Heart left ventricle (tissue), 16 donors: Measurements from ENCODE around the gene DYNC1H1. TPM values are rescaled to one million over a fixed set of nuclear protein-coding genes. Genes with fewer than 3 reads are reported as not detected.

Source experiments
- ATAC-seq, 4 donors: fragments of 200-7000 bp; cut with Tn5 transposase; one replicate each; pipeline ENCODE4 v1.9.1; 2020 to 2022; ENCODE audit warnings: moderate library complexity in 4 of 4, mild to moderate bottlenecking in 3 of 4, moderate number of reproducible peaks in 1 of 4
- DNase-seq, 5 donors: peaks; one replicate each; pipeline ENCODE4 v3.0.0-alpha.2; 2020
- H3K27ac ChIP-seq, 12 donors: fragments of 200-600 bp; sonication (generic) in 4 of 12; one replicate each; pipeline versions ENCODE4 v1.5.0 to v1.8.0; 2016 to 2022; ENCODE audit warnings: mild to moderate bottlenecking in 2 of 12
- H3K27me3 ChIP-seq, 9 donors: fragments of 200-600 bp; sonication (generic) in 2 of 9; one replicate each; pipeline versions ENCODE4 v1.5.1 to v1.8.0; 2016 to 2022; ENCODE audit warnings: mild to moderate bottlenecking in 3 of 9
- H3K36me3 ChIP-seq, 9 donors: fragments of 200-600 bp; sonication (generic) in 2 of 9; one replicate each; pipeline versions ENCODE4 v1.5.0 to v1.8.0; 2018 to 2022; ENCODE audit warnings: mild to moderate bottlenecking in 2 of 9
- H3K4me1 ChIP-seq, 12 donors: fragments of 200-600 bp; sonication (generic) in 4 of 12; one replicate each; pipeline versions ENCODE4 v1.5.0 to v1.8.0; 2016 to 2022; ENCODE audit warnings: mild to moderate bottlenecking in 3 of 12
- H3K4me3 ChIP-seq, 12 donors: fragments of 200-600 bp; sonication (generic) in 4 of 12; one replicate each; pipeline versions ENCODE4 v1.5.0 to v1.8.0; 2017 to 2022; ENCODE audit warnings: mild to moderate bottlenecking in 9 of 12, moderate library complexity in 4 of 12
- H3K9me3 ChIP-seq, 12 donors: fragments of 200-600 bp; sonication (generic) in 4 of 12; one replicate each; pipeline versions ENCODE4 v1.5.0 to v1.8.0; 2016 to 2022; ENCODE audit warnings: mild to moderate bottlenecking in 1 of 12
- CTCF ChIP-seq, 12 donors: fragments of 200-600 bp; sonication (generic) in 4 of 12; IDR thresholded peaks; one replicate each; pipeline versions ENCODE4 v1.5.0 to v1.8.0; 2018 to 2022; ENCODE audit warnings: antibody characterized with exemption in 12 of 12, mild to moderate bottlenecking in 5 of 12
- POLR2A ChIP-seq, 2 donors: fragments of 450-650 bp; IDR thresholded peaks; one replicate each; pipeline ENCODE4 v1.6.1; 2017; ENCODE audit warnings: antibody characterized with exemption in 2 of 2, mild to moderate bottlenecking in 2 of 2, moderate library complexity in 2 of 2
- WGBS, 4 donors: extraction: QIAGEN DNeasy Blood & Tissue Kit in 2 of 4; methylation state at CpG; one replicate each; pipeline versions ENCODE4 v1.1.5 to v1.1.7; 2013 to 2018; 5-methylcytosine and 5-hydroxymethylcytosine counted together
- intact Hi-C, 10 donors: fragments of 100-400 bp; cut with DNase I; formaldehyde crosslinking; loops; one replicate each; pipeline versions ENCODE4 v1.11.1 to v1.14.2; 2022
- polyA plus RNA-seq, 2 donors: library from polyadenylated mRNA; stranded (reverse); fragments of 200-250 nt; gene quantifications; one replicate each; pipeline ENCODE4 v1.2.3, GENCODE V29; 2013
- total RNA-seq, 9 donors: library from RNA; depleted of rRNA in 2 of 9; stranded (reverse); fragments of >200 nt in 2 of 9; fragmentation: NEBNext Ultra II Directional in 3 of 9; extraction: Animal tissue kit (Norgen Biotek cat#: 25700) in 3 of 9; gene quantifications; one replicate each; pipeline versions ENCODE4 v1.1.0 to v1.2.4, GENCODE V29; 2016 to 2023
- donor health status: ischemic (EF 13 %, LVEDD 7.1; RV severe dilation, severe dysfunction).
- donor health status: healthy with polysubstance abuse.
- donor health status: DM: no; HTN: yes; CAD: no.
- donor health status: DM: no; HTN: no; CAD: no.
- donor health status: ischemic (EF 25% LVEDD 6.9; RV normal size, moderate dysfunction).
- donor health status: ischemic (EF 25% LVEDD 5.7; RV mildly dilated, moderate dysfunction).
- donor health status: healthy.
- donor health status: DM: yes; HTN: yes; CAD: no.
- donor health status: ischemic (EF 35%, LVEDD 5.7; RV mildly dilated, moderate dysfunction).
- donor health status: nonischemic (EF 11% LVEDD 7.7; RV severe dilation, severe dysfunction).
- donor health status: DM: yes; HTN: yes; CAD: no.
- donor health status: PGD.
- donor health status: ischemic (EF 29% LVEDD 5.4; RV normal size, mild dysfunction).
- donor health status: nonischemic (EF 23%, LVEDD 6.1; RV moderate dilation, normal function).

DYNC1H1 gene
- total and polyA plus RNA-seq, 11 donors: 164 to 942 (median 553) TPM

- 93 to 95% (median 94%) methylated on average over 12 of the region's 12 CpGs for WGBS, 4 donors
- intact Hi-C loops: loop anchor here in 1 of 10 donors (5.0 kb wide), 1 partner anchor 36 kb away; no protein-coding TSS in a partner anchor
- H3K27ac ChIP-seq: no peak overlapping the region
- peaks cover 11 to 100% (median 100%) of the 10 kb centered on the region in 9 donors for H3K36me3 ChIP-seq
- H3K4me3 ChIP-seq: no peak overlapping the region
- no peaks in the 10 kb centered on the region for H3K27me3 ChIP-seq
- DNase-seq (no peak), ATAC-seq (no peak)
- no peaks in the 10 kb centered on the region for H3K4me1 ChIP-seq
- H3K9me3 ChIP-seq: no peaks in the 10 kb centered on the region
- TF ChIP-seq POLR2A (IDR thresholded peaks at IDR 0.05): no peak
- no peak for TF ChIP-seq CTCF (IDR thresholded peaks at IDR 0.05)
Measured at GRCh38 chr14:102000902-102001301, 36.5 kb downstream of the DYNC1H1 start.

GRCh38 chr14:102005336-102005735 is 41.0 kb downstream of the DYNC1H1 start:
- DNase-seq: no peak
- Histone ChIP-seq H3K27me3 (no peaks in the 10 kb centered on the region), H3K4me3 (no peak overlapping the region), H3K4me1 (no peaks in the 10 kb centered on the region), H3K27ac (no peak overlapping the region), H3K36me3 (peaks cover 11 to 100% (median 100%) of the 10 kb centered on the region in 9 donors), H3K9me3 (no peaks in the 10 kb centered on the region)
- WGBS, 4 donors: 63 to 73% (median 67%) methylated on average over 9 of the region's 9 CpGs
- TF ChIP-seq CTCF (IDR thresholded peaks at IDR 0.05) (no peak), POLR2A (IDR thresholded peaks at IDR 0.05) (no peak)
- no peak for ATAC-seq
- intact Hi-C loops: no loop called here

DNA sequence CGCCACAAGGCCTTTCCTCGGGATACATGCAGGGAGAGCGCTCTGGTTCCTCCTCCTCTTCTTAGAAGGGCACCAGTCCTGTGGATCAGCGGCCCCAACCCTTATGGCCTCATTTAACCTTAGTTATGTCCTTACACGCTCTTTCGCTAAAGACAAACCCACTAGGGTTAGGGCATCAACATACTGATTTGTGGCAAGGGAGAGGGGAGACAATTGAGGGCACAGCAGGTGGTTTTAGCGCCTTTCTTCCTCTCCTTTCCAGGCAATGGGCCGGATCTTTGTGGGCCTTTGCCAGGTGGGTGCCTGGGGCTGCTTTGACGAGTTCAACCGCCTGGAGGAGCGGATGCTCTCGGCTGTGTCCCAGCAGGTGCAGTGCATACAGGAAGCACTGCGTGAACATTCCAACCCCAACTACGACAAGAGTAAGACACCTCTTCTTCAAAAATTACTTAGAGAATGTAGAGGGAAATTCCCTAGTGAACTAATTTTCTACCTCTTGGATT is 43.6 kb downstream of the DYNC1H1 start:
- H3K27ac ChIP-seq: no peak overlapping the region
- no peak for ATAC-seq
- H3K9me3 ChIP-seq: no peaks in the 10 kb centered on the region
- 90 to 94% (median 92%) methylated on average over 14 of the region's 14 CpGs for WGBS, 4 donors
- H3K27me3 ChIP-seq: no peaks in the 10 kb centered on the region
- H3K4me1 ChIP-seq: no peaks in the 10 kb centered on the region
- TF ChIP-seq CTCF (IDR thresholded peaks at IDR 0.05) (no peak), POLR2A (IDR thresholded peaks at IDR 0.05) (no peak)
- intact Hi-C loops: no loop called here
- H3K36me3 ChIP-seq: peaks cover 6 to 100% (median 100%) of the 10 kb centered on the region in 9 donors
- DNase-seq: no peak
- H3K4me3 ChIP-seq: no peak overlapping the region

DNA sequence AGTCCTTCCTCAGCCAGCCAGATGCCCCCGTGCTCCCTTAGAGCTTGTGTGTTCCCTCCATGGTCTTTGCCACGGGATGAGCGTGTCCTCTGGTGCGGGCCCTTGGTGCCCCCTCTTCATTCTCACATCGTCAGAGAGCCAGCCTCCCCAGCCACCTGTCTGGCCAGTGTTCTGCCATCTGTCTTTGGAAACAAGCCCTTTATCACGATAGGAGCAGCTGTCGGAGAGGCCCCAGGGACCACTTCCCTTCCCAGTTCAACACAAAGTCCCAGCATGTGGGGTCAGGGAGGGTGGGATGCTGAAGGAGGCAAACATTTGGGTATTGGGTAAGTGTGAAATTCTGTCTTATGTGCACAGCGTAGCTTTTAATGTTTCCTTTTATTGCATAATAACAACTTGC is 44.5 kb downstream of the DYNC1H1 start:
- intact Hi-C loops: no loop called here
- 71 to 79% (median 79%) methylated on average over 8 of the region's 8 CpGs for WGBS, 4 donors
- Histone ChIP-seq H3K4me1 (no peaks in the 10 kb centered on the region), H3K4me3 (no peak overlapping the region), H3K27me3 (no peaks in the 10 kb centered on the region), H3K36me3 (peaks cover 6 to 100% (median 100%) of the 10 kb centered on the region in 9 donors), H3K9me3 (no peaks in the 10 kb centered on the region), H3K27ac (no peak overlapping the region)
- TF ChIP-seq POLR2A (IDR thresholded peaks at IDR 0.05) (no peak), CTCF (IDR thresholded peaks at IDR 0.05) (no peak)
- ATAC-seq: no peak
- no peak for DNase-seq
